ENCODE measurements around the gene HIC1.

GRCh38 chr17:2071455-2072281, 16.8 kb downstream of the HIC1 start:
- no peak for TF ChIP-seq CTCF (IDR thresholded peaks at IDR 0.05)
- TF ChIP-seq POLR2A (IDR thresholded peaks at IDR 0.05) = no peak
- peak in 1 of 2 donors; percentile 51 for TF ChIP-seq EP300 (IDR thresholded peaks at IDR 0.05)
